ENCODE measurements around the gene GOLGA2. TPM values are rescaled to one million over a fixed set of nuclear protein-coding genes. Genes with fewer than 3 reads are reported as not detected.

Gene GOLGA2
- total RNA-seq, 6 experiments from 2014 or later: 25.0 to 53.0 (median 35.5) TPM

GRCh38 chr9:128250839-128251731, 24.7 kb downstream of the GOLGA2 start:
- no peaks in the 10 kb centered on the region for H3K9me3 ChIP-seq
- DNase-seq (peak in 1 of 3 donors; percentile 51), ATAC-seq (no peak)
- H3K27me3 ChIP-seq: no peaks in the 10 kb centered on the region
- intact Hi-C loops (cut with DNase I): no loop called here
- peaks cover 0 to 10% (median 0%) of the 10 kb centered on the region in 4 donors for H3K4me1 ChIP-seq
- no peak for TF ChIP-seq POLR2A (IDR thresholded peaks at IDR 0.05)
- no peak for TF ChIP-seq CTCF (IDR thresholded peaks at IDR 0.05)
- 25% methylated on average over 6 of the region's 43 CpGs for WGBS (ENCODE audit: insufficient coverage, low coverage, low lambda C conversion rate, missing lambda C conversion rate)
- no peak overlapping the region for H3K4me3 ChIP-seq
- no peaks in the 10 kb centered on the region for H3K36me3 ChIP-seq
- H3K27ac ChIP-seq: no peak overlapping the region

GRCh38 chr9:128249908-128250838, 25.6 kb downstream of the GOLGA2 start:
- 23% methylated on average over 7 of the region's 81 CpGs for WGBS (ENCODE audit: insufficient coverage, low coverage, low lambda C conversion rate, missing lambda C conversion rate)
- peak overlapping the region in 1 of 3 donors; percentile 34 for H3K4me3 ChIP-seq
- H3K9me3 ChIP-seq: no peaks in the 10 kb centered on the region
- peaks cover 0 to 10% (median 0%) of the 10 kb centered on the region in 4 donors for H3K4me1 ChIP-seq
- TF ChIP-seq CTCF (IDR thresholded peaks at IDR 0.05): no peak
- no peak for TF ChIP-seq POLR2A (IDR thresholded peaks at IDR 0.05)
- no peaks in the 10 kb centered on the region for H3K36me3 ChIP-seq
- ATAC-seq (peak; percentile 87 to 95 (median 90)), DNase-seq (peak; percentile 79 to 91 (median 83))
- H3K27ac ChIP-seq: no peak overlapping the region
- H3K27me3 ChIP-seq: no peaks in the 10 kb centered on the region
- intact Hi-C loops (cut with DNase I): no loop called here

GRCh38 chr9:128249558-128249907, 26.3 kb downstream of the GOLGA2 start:
- no peaks in the 10 kb centered on the region for H3K36me3 ChIP-seq
- H3K27me3 ChIP-seq: no peaks in the 10 kb centered on the region
- no peak for TF ChIP-seq CTCF (IDR thresholded peaks at IDR 0.05)
- TF ChIP-seq POLR2A (IDR thresholded peaks at IDR 0.05): no peak
- intact Hi-C loops (cut with DNase I): no loop called here
- DNase-seq: no peak
- 75% methylated on average over 7 of the region's 8 CpGs for WGBS (ENCODE audit: insufficient coverage, low coverage, low lambda C conversion rate, missing lambda C conversion rate)
- no peak overlapping the region for H3K4me3 ChIP-seq
- no peaks in the 10 kb centered on the region for H3K9me3 ChIP-seq
- peaks cover 0 to 10% (median 0%) of the 10 kb centered on the region in 4 donors for H3K4me1 ChIP-seq
- H3K27ac ChIP-seq: no peak overlapping the region
- ATAC-seq: no peak

- no peak overlapping the region for H3K27ac ChIP-seq
- intact Hi-C loops (cut with DNase I): no loop called here
- no peak overlapping the region for H3K4me3 ChIP-seq
- DNase-seq: no peak
- no peaks in the 10 kb centered on the region for H3K9me3 ChIP-seq
- TF ChIP-seq CTCF (IDR thresholded peaks at IDR 0.05) (no peak), POLR2A (IDR thresholded peaks at IDR 0.05) (no peak)
- peaks cover 0 to 10% (median 0%) of the 10 kb centered on the region in 4 donors for H3K4me1 ChIP-seq
- H3K27me3 ChIP-seq: no peaks in the 10 kb centered on the region
- WGBS (ENCODE audit: insufficient coverage, low coverage, low lambda C conversion rate, missing lambda C conversion rate): 100% methylated on average over 1 of the region's 5 CpGs
- no peak for ATAC-seq
- no peaks in the 10 kb centered on the region for H3K36me3 ChIP-seq
Observed at GRCh38 chr9:128247226-128247803, 28.5 kb downstream of the GOLGA2 start.

Measured in right lobe of liver (tissue), 6 donors.